IMR-90 (cell line): ENCODE measurements around the gene CEP104.

Source experiments
- FOS ChIP-seq: fragments of 150-350 bp; IDR thresholded peaks from 2 replicates; pipeline ENCODE4 v1.6.1; 2016; ENCODE audit warnings: low read depth, low read length
- MAFK ChIP-seq: IDR thresholded peaks from 2 replicates; pipeline ENCODE4 v1.6.1; 2012; ENCODE audit warnings: low read depth, low read length, improper control_type of control experiment
- POLR2A ChIP-seq: IDR thresholded peaks from 2 replicates; pipeline ENCODE4 v1.6.1; 2012; ENCODE audit warnings: mild to moderate bottlenecking, low read depth, low read length
- TF ChIP-seq, protein P1 (sequence below): conservative IDR thresholded peaks from 2 replicates; pipeline ENCODE4 v1.5.1; 2012; ENCODE audit warnings: mild to moderate bottlenecking, low read depth, low read length, improper control_type of control experiment
- TF ChIP-seq, protein P2 (sequence below): fragments of 150-350 bp; IDR thresholded peaks from 2 replicates; pipeline ENCODE4 v1.6.1; 2017; ENCODE audit warnings: mild to moderate bottlenecking, antibody characterized with exemption, low read length, low read depth

DNA sequence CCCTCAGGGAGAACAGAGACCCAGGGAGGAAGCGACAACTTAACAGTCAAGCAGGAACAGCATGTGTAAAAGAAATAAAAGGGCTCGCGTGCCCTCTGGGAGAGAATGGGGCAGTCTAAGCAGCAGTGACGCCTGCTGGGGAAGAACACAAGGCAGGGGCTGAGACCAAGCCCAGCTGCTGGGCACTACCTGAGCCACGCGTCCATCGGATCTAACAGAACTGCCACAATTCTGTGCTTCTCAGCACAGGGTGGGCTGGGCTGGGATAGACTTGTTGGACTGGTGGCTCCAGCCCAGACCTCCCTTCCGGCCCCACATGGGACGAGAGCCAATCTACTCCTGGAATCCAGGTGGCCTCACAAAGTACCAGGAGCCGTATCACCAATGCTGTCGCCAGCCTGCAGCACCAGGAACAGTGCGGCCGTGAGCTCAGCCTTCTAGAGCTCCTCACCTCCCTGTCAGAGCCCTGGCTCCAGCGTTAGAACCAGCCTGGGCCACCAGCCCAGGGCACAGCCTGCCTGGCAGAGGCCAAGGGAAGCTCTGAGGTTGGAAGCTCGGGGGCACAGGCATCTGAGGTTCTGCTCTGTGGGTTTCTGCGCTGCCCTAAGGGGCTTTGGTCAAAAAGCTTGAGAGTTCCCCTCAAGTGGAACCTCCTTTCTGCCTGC is 68.1 kb downstream of the CEP104 start:
- TF ChIP-seq, protein P1, sequence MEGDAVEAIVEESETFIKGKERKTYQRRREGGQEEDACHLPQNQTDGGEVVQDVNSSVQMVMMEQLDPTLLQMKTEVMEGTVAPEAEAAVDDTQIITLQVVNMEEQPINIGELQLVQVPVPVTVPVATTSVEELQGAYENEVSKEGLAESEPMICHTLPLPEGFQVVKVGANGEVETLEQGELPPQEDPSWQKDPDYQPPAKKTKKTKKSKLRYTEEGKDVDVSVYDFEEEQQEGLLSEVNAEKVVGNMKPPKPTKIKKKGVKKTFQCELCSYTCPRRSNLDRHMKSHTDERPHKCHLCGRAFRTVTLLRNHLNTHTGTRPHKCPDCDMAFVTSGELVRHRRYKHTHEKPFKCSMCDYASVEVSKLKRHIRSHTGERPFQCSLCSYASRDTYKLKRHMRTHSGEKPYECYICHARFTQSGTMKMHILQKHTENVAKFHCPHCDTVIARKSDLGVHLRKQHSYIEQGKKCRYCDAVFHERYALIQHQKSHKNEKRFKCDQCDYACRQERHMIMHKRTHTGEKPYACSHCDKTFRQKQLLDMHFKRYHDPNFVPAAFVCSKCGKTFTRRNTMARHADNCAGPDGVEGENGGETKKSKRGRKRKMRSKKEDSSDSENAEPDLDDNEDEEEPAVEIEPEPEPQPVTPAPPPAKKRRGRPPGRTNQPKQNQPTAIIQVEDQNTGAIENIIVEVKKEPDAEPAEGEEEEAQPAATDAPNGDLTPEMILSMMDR: no peak
- TF ChIP-seq, protein P2, sequence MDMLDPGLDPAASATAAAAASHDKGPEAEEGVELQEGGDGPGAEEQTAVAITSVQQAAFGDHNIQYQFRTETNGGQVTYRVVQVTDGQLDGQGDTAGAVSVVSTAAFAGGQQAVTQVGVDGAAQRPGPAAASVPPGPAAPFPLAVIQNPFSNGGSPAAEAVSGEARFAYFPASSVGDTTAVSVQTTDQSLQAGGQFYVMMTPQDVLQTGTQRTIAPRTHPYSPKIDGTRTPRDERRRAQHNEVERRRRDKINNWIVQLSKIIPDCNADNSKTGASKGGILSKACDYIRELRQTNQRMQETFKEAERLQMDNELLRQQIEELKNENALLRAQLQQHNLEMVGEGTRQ: no peak
- no peak for TF ChIP-seq FOS
- no peak for TF ChIP-seq MAFK
- no peak for TF ChIP-seq POLR2A
